ENCODE data around the gene RPS21.

RPS21 gene

GRCh38 chr20:62381842-62382241 is 5.1 kb upstream of the RPS21 start:
- no peak for DNase-seq

GRCh38 chr20:62382306-62383198 is 4.4 kb upstream of the RPS21 start:
- DNase-seq, result peak; percentile 87

GRCh38 chr20:62387219-62387913 is 463 bp downstream of the RPS21 start:
- no peak for DNase-seq

- no peak for DNase-seq
These were observed 1.2 kb downstream of the RPS21 start for GRCh38 chr20:62387933-62388635.

GRCh38 chr20:62388839-62389600 is 2.1 kb downstream of the RPS21 start:
- no peak for DNase-seq

GRCh38 chr20:62389601-62390087 is 2.7 kb downstream of the RPS21 start:
- no peak for DNase-seq

GRCh38 chr20:62390317-62391164 is 3.6 kb downstream of the RPS21 start:
- no peak for DNase-seq

- no peak for DNase-seq
These were observed 4.5 kb downstream of the RPS21 start for GRCh38 chr20:62391165-62392076.

- no peak for DNase-seq
These were observed 5.1 kb downstream of the RPS21 start for GRCh38 chr20:62392077-62392418.

- no peak for DNase-seq
These were observed 5.9 kb downstream of the RPS21 start for GRCh38 chr20:62392621-62393334.

GRCh38 chr20:62393335-62393665 is 6.4 kb downstream of the RPS21 start:
- DNase-seq, result no peak

- DNase-seq, result no peak
These were observed 6.9 kb downstream of the RPS21 start for GRCh38 chr20:62393830-62394229.

- no peak for DNase-seq
These were observed 7.6 kb downstream of the RPS21 start for GRCh38 chr20:62394248-62395245.

GRCh38 chr20:62395311-62396242 is 8.7 kb downstream of the RPS21 start:
- DNase-seq, result no peak

- no peak for DNase-seq
These were observed 9.7 kb downstream of the RPS21 start for GRCh38 chr20:62396367-62397239.

GRCh38 chr20:62398120-62398821 is 11.4 kb downstream of the RPS21 start:
- DNase-seq, result no peak
